ENCODE measurements around the gene STK4.

GRCh38 chr20:44954211-44954610 lies 12.1 kb upstream of the STK4 start:
- TF ChIP-seq EZH2 (IDR thresholded peaks at IDR 0.05; ENCODE audit: borderline replicate concordance, insufficient read depth, low read length, poor library complexity, severe bottlenecking) (no peak), EP300 (conservative IDR thresholded peaks at IDR 0.05; ENCODE audit: poor library complexity, severe bottlenecking) (no peak), POLR2AphosphoS5 (IDR thresholded peaks at IDR 0.05) (no peak), TAF1 (IDR thresholded peaks at IDR 0.05; ENCODE audit: low read depth) (no peak), MXI1 (conservative IDR thresholded peaks at IDR 0.05; ENCODE audit: poor library complexity, severe bottlenecking) (no peak)
- TF ChIP-seq, protein P1, sequence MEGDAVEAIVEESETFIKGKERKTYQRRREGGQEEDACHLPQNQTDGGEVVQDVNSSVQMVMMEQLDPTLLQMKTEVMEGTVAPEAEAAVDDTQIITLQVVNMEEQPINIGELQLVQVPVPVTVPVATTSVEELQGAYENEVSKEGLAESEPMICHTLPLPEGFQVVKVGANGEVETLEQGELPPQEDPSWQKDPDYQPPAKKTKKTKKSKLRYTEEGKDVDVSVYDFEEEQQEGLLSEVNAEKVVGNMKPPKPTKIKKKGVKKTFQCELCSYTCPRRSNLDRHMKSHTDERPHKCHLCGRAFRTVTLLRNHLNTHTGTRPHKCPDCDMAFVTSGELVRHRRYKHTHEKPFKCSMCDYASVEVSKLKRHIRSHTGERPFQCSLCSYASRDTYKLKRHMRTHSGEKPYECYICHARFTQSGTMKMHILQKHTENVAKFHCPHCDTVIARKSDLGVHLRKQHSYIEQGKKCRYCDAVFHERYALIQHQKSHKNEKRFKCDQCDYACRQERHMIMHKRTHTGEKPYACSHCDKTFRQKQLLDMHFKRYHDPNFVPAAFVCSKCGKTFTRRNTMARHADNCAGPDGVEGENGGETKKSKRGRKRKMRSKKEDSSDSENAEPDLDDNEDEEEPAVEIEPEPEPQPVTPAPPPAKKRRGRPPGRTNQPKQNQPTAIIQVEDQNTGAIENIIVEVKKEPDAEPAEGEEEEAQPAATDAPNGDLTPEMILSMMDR (IDR thresholded peaks at IDR 0.05; ENCODE audit: poor library complexity, severe bottlenecking): no peak
